GM13976 (cell line): ENCODE measurements around the gene RPS6KL1.

ENCODE experiments used
- DNase-seq: peaks from one replicate; pipeline ENCODE4 v3.0.0; 2012; ENCODE audit warnings: low spot score
- in situ Hi-C: fragments of 300-500 bp; cut with MboI; formaldehyde crosslinking; loops from one replicate; pipeline ENCODE4 v1.12.0; 2022; ENCODE audit warnings: low sequenced_read_pairs, mixed read lengths, inconsistent platforms; ENCODE audit not compliant: unreplicated experiment
- TF ChIP-seq, protein P1 (sequence below): IDR thresholded peaks from 2 replicates; pipeline ENCODE4 v1.5.1; 2012; ENCODE audit warnings: borderline replicate concordance, mild to moderate bottlenecking; ENCODE audit not compliant: insufficient read depth; ENCODE audit errors: extremely low read depth, missing control alignments, control extremely low read depth

Gene RPS6KL1

GRCh38 chr14:74922752-74923401 lies at the start of gene RPS6KL1:
RPS6KL1 (minus strand) TSS chr14:74923260; CDS start chr14:74921541, 1,719 bp downstream.
- peak; percentile 93 for DNase-seq
- in situ Hi-C loops: no loop called here
- TF ChIP-seq, protein P1, sequence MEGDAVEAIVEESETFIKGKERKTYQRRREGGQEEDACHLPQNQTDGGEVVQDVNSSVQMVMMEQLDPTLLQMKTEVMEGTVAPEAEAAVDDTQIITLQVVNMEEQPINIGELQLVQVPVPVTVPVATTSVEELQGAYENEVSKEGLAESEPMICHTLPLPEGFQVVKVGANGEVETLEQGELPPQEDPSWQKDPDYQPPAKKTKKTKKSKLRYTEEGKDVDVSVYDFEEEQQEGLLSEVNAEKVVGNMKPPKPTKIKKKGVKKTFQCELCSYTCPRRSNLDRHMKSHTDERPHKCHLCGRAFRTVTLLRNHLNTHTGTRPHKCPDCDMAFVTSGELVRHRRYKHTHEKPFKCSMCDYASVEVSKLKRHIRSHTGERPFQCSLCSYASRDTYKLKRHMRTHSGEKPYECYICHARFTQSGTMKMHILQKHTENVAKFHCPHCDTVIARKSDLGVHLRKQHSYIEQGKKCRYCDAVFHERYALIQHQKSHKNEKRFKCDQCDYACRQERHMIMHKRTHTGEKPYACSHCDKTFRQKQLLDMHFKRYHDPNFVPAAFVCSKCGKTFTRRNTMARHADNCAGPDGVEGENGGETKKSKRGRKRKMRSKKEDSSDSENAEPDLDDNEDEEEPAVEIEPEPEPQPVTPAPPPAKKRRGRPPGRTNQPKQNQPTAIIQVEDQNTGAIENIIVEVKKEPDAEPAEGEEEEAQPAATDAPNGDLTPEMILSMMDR: no peak

GRCh38 chr14:74968811-74969210 lies 45.8 kb upstream of the RPS6KL1 start:
- no peak for DNase-seq
- TF ChIP-seq, protein P1: no peak
- in situ Hi-C loops: no loop called here

DNA sequence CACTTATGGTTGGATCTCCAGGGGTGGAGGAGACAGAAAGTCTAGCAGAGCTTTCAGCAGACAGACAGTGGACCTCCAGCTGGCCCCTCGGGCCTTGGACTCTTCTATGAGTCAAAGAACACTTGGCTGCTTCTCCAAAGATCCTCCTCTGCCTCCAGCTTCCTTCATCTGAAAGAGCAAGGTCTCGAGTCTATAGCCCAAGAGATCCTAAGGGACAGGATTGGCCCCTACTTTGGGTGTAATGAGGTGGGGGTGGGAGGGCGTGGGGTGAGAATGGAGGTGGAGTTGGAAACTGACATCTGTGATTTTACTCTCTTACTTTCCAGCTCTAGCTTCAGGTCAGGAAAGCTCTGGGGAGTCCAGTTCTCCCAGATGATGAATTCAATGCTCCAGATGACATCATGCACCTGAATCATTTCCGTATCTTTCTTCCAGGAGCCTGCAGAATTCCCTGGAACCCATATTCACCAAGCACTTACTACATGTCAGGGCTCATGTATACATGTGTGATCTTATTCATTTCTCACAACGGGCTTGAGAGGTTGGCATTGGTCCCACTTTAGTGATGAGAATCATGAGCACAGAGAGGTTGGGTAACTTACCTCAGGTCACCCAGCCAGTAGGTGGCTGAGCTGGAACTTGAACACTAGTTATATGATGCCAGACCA lies 42.6 kb upstream of the RPS6KL1 start:
- DNase-seq: no peak
- in situ Hi-C loops: no loop called here
- TF ChIP-seq, protein P1: no peak

- TF ChIP-seq, protein P1: no peak
- DNase-seq: no peak
- in situ Hi-C loops: no loop called here
Measured at GRCh38 chr14:74964787-74965485, 41.9 kb upstream of the RPS6KL1 start.

GRCh38 chr14:74963705-74964271 lies 40.7 kb upstream of the RPS6KL1 start:
- no peak for DNase-seq
- TF ChIP-seq, protein P1: no peak
- in situ Hi-C loops: no loop called here

DNA sequence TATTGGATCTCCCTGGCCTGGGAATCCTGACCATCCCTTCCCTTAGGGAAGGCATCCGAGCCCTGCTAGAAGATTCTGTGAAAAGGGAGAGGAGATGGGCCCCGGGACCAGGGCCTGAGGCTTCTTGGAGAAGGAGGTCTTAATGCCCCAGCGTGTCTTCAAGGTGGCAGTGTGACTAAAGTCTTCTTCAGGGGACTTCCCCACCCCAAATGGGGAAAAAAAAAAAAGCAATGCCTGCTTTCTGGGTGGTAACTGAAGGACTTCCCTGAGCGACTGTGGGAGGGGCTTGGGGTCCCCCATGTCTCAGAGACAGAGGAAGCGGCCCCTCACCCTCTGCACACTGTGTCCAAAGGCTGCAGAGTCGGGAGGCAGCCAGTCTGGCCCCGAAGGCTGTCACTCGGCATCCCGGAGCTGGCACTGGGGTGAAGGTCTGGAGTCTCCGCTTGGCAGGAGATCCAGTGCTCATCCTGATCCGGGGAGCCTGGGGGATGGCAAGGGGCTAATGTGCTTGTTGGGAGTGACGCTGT lies 40.2 kb upstream of the RPS6KL1 start:
- no peak for DNase-seq
- in situ Hi-C loops: no loop called here
- TF ChIP-seq, protein P1: no peak
